Lower lobe of right lung (tissue), 2 donors: ENCODE data around the gene MUSTN1. TPM values are rescaled to one million over a fixed set of nuclear protein-coding genes. Genes with fewer than 3 reads are reported as not detected.

Source experiments
- ATAC-seq, 2 donors: fragments of 200-7000 bp; cut with Tn5 transposase; one replicate each; pipeline ENCODE4 v1.9.1; 2020 to 2022; ENCODE audit warnings: mild to moderate bottlenecking in 2 of 2, moderate library complexity in 2 of 2
- DNase-seq: peaks from one replicate; pipeline ENCODE4 v3.0.0-alpha.2; 2020
- H3K27ac ChIP-seq: fragments of 200-600 bp; one replicate; pipeline ENCODE4 v1.8.0; 2022
- H3K27me3 ChIP-seq: fragments of 200-600 bp; one replicate; pipeline ENCODE4 v1.8.0; 2022; ENCODE audit warnings: low read depth
- H3K36me3 ChIP-seq: fragments of 200-600 bp; one replicate; pipeline ENCODE4 v1.8.0; 2022; ENCODE audit warnings: mild to moderate bottlenecking
- H3K4me1 ChIP-seq: fragments of 200-600 bp; one replicate; pipeline ENCODE4 v1.8.0; 2022
- H3K4me3 ChIP-seq: fragments of 200-600 bp; one replicate; pipeline ENCODE4 v1.8.0; 2022; ENCODE audit warnings: mild to moderate bottlenecking
- H3K9me3 ChIP-seq: fragments of 200-600 bp; one replicate; pipeline ENCODE4 v1.8.0; 2022
- CTCF ChIP-seq: fragments of 200-600 bp; IDR thresholded peaks from one replicate; pipeline ENCODE4 v1.8.0; 2022; ENCODE audit warnings: antibody characterized with exemption, mild to moderate bottlenecking
- intact Hi-C: fragments of 100-400 bp; cut with DNase I; formaldehyde crosslinking; loops from one replicate; pipeline ENCODE4 v1.11.0; 2022
- total RNA-seq: library from RNA; stranded (reverse); fragmentation: NEBNext Ultra II Directional; extraction: Animal tissue kit (Norgen Biotek cat#: 25700); gene quantifications from one replicate; pipeline ENCODE4 v1.2.1, GENCODE V29; 2021
- donor health status: DM: no; HTN: yes; CAD: no; lungs with severe emphysema.

Gene MUSTN1
- total RNA-seq, 1 donor from 2014 or later, result 7.3 TPM

- intact Hi-C loops, result no loop called here
- ATAC-seq (no peak), DNase-seq (no peak)
- Histone ChIP-seq H3K4me1 (no peaks in the 10 kb centered on the region), H3K4me3 (no peak overlapping the region), H3K27me3 (no peaks in the 10 kb centered on the region), H3K27ac (no peak overlapping the region), H3K36me3 (peaks cover 20% of the 10 kb centered on the region), H3K9me3 (no peaks in the 10 kb centered on the region)
- TF ChIP-seq CTCF, result no peak
Measured at GRCh38 chr3:52822363-52822762, 12.5 kb downstream of the MUSTN1 start.

GRCh38 chr3:52820736-52821135 is 14.1 kb downstream of the MUSTN1 start:
- intact Hi-C loops, result no loop called here
- no peaks in the 10 kb centered on the region for H3K4me1 ChIP-seq
- DNase-seq (no peak), ATAC-seq (peak in 1 of 2 donors; percentile 16)
- no peaks in the 10 kb centered on the region for H3K9me3 ChIP-seq
- H3K27ac ChIP-seq, result no peak overlapping the region
- no peak overlapping the region for H3K4me3 ChIP-seq
- TF ChIP-seq CTCF, result peak; percentile 44
- peaks cover 20% of the 10 kb centered on the region for H3K36me3 ChIP-seq
- H3K27me3 ChIP-seq, result no peaks in the 10 kb centered on the region

- no peaks in the 10 kb centered on the region for H3K4me1 ChIP-seq
- ATAC-seq (no peak), DNase-seq (no peak)
- no peaks in the 10 kb centered on the region for H3K9me3 ChIP-seq
- no peak overlapping the region for H3K27ac ChIP-seq
- intact Hi-C loops, result no loop called here
- TF ChIP-seq CTCF, result no peak
- H3K27me3 ChIP-seq, result no peaks in the 10 kb centered on the region
- peaks cover 20% of the 10 kb centered on the region for H3K36me3 ChIP-seq
- H3K4me3 ChIP-seq, result no peak overlapping the region
Measured at GRCh38 chr3:52819936-52820335, 14.9 kb downstream of the MUSTN1 start.

- no peaks in the 10 kb centered on the region for H3K27me3 ChIP-seq
- H3K4me3 ChIP-seq, result no peak overlapping the region
- H3K27ac ChIP-seq, result no peak overlapping the region
- intact Hi-C loops, result no loop called here
- ATAC-seq (no peak), DNase-seq (no peak)
- no peaks in the 10 kb centered on the region for H3K9me3 ChIP-seq
- H3K4me1 ChIP-seq, result no peaks in the 10 kb centered on the region
- no peak for TF ChIP-seq CTCF
- peaks cover 5% of the 10 kb centered on the region for H3K36me3 ChIP-seq
Measured at GRCh38 chr3:52817860-52818259, 17.0 kb downstream of the MUSTN1 start.

- no peaks in the 10 kb centered on the region for H3K4me1 ChIP-seq
- DNase-seq (no peak), ATAC-seq (no peak)
- no peak for TF ChIP-seq CTCF
- H3K27ac ChIP-seq, result no peak overlapping the region
- no peaks in the 10 kb centered on the region for H3K27me3 ChIP-seq
- intact Hi-C loops, result no loop called here
- no peaks in the 10 kb centered on the region for H3K9me3 ChIP-seq
- no peak overlapping the region for H3K4me3 ChIP-seq
- no peaks in the 10 kb centered on the region for H3K36me3 ChIP-seq
Measured at GRCh38 chr3:52817221-52817620, 17.6 kb downstream of the MUSTN1 start.

GRCh38 chr3:52816654-52817053 is 18.2 kb downstream of the MUSTN1 start:
- Histone ChIP-seq H3K27ac (no peak overlapping the region), H3K36me3 (no peaks in the 10 kb centered on the region), H3K27me3 (no peaks in the 10 kb centered on the region), H3K9me3 (no peaks in the 10 kb centered on the region), H3K4me3 (no peak overlapping the region), H3K4me1 (no peaks in the 10 kb centered on the region)
- intact Hi-C loops, result no loop called here
- no peak for DNase-seq
- no peak for ATAC-seq
- TF ChIP-seq CTCF, result no peak
